ENCODE measurements around the gene CCDC92B.

Gene CCDC92B

DNA sequence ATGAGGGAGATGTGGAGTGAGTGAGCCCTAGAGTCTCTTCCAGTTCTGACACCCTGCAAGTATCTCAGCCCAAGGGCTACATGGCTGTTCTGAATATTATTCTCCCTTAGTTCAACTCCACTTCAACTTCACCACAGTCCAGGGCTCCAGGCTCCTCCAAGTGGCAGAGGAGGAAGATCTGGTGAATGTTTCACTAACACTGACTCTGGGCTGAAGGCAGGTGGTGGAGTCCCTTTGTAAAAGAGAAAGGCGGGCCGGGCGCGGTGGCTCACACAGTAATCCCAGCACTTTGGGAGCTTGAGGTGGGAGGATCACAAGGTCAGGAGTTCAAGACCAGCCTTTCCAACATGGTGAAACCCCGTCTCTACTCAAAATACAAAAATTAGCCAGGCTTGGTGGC, 13.6 kb downstream of the CCDC92B start:
- DNase-seq = no peak
- H3K27me3 ChIP-seq (replicated peaks) = no peaks in the 10 kb centered on the region
- H3K27ac ChIP-seq = no peak overlapping the region
- no peaks in the 10 kb centered on the region for H3K36me3 ChIP-seq (replicated peaks)
- TF ChIP-seq, protein P1, sequence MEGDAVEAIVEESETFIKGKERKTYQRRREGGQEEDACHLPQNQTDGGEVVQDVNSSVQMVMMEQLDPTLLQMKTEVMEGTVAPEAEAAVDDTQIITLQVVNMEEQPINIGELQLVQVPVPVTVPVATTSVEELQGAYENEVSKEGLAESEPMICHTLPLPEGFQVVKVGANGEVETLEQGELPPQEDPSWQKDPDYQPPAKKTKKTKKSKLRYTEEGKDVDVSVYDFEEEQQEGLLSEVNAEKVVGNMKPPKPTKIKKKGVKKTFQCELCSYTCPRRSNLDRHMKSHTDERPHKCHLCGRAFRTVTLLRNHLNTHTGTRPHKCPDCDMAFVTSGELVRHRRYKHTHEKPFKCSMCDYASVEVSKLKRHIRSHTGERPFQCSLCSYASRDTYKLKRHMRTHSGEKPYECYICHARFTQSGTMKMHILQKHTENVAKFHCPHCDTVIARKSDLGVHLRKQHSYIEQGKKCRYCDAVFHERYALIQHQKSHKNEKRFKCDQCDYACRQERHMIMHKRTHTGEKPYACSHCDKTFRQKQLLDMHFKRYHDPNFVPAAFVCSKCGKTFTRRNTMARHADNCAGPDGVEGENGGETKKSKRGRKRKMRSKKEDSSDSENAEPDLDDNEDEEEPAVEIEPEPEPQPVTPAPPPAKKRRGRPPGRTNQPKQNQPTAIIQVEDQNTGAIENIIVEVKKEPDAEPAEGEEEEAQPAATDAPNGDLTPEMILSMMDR (IDR thresholded peaks at IDR 0.05; ENCODE audit: low read depth, low read length, missing control alignments) = no peak
- H3K4me3 ChIP-seq (ENCODE audit: low read depth, low read length) = no peak overlapping the region
- in situ Hi-C loops (cut with HindIII; ENCODE audit: low pct_ligation_motif_present, low sequenced_read_pairs) = no loop called here

DNA sequence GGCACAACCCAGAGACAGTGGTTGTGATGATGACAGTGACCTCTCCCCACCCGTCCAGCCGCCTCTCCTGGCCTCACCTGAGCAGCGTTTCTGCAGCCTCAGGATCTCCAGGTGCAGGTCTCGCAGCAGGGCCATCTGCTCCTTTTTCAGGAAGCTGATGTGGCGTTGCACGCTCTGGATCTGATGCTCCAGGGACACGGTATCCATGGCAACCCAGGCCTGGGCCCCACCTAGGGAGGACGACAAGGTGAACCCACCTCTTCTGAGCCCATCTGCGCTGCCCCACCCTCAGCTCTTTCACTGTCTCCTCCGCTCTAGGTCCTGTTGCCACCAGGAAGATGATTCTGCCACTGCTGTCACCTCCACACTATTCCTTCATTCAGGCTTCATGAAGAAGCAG, 14.5 kb downstream of the CCDC92B start:
- Histone ChIP-seq H3K27ac (no peak overlapping the region), H3K4me3 (ENCODE audit: low read depth, low read length) (no peak overlapping the region), H3K36me3 (replicated peaks) (no peaks in the 10 kb centered on the region), H3K27me3 (replicated peaks) (no peaks in the 10 kb centered on the region)
- in situ Hi-C loops (cut with HindIII; ENCODE audit: low pct_ligation_motif_present, low sequenced_read_pairs) = no loop called here
- no peak for DNase-seq
- TF ChIP-seq, protein P1 (IDR thresholded peaks at IDR 0.05; ENCODE audit: low read depth, low read length, missing control alignments) = no peak

DNA sequence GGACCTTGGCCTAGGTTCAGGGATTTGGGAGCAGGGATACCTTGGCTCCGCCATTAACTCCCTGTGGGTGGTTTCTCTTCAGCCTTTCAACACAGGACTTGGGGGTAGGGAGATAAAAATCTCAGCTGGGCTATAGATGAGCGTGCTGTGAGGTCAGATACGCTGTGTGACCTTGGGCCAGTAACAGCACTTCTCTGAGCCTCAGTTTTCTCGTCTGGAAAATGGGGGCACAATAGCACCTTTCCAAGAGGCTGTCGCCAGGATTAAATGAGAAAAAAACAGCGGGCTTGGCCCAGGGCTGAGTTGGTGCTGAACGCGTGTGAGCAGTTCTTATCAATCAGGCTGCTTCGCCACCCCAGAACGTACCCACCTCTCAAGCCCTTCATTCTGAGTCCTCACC, 17.6 kb downstream of the CCDC92B start:
- H3K27ac ChIP-seq = no peak overlapping the region
- DNase-seq = no peak
- no peak overlapping the region for H3K4me3 ChIP-seq (ENCODE audit: low read depth, low read length)
- in situ Hi-C loops (cut with HindIII; ENCODE audit: low pct_ligation_motif_present, low sequenced_read_pairs) = no loop called here
- peaks cover 2% of the 10 kb centered on the region for H3K27me3 ChIP-seq (replicated peaks)
- TF ChIP-seq, protein P1 (IDR thresholded peaks at IDR 0.05; ENCODE audit: low read depth, low read length, missing control alignments) = no peak
- H3K36me3 ChIP-seq (replicated peaks) = no peaks in the 10 kb centered on the region

DNA sequence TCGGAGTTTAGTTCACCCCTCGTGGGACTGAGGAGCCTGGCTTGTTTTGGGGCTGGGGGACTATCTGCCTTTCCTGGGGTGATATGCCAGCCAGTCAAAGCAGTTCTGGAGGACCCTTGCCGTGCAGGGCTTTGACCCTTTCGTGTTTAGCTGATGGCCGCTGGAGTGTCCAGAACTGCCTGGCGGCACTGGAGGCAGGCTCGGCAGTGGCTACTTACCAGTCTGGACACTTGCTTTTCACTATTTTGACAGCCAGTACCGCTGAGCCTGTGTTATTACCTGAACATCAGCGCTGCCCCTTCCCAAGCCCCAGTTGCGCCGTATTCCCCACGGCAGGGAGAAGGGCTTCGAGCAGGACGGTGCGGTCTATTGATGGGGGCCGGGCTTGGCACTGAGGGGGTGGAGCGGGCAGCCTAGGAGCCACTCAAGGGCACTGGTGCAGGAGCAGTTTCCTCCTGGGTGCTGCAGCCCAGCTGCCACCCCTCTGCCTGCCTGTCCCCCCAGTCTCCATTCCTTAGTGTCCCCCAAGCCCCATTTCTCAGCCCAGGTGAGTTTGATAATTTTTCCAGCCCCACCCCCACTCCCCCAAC, 18.6 kb downstream of the CCDC92B start:
- TF ChIP-seq, protein P1 (IDR thresholded peaks at IDR 0.05; ENCODE audit: low read depth, low read length, missing control alignments) = no peak
- DNase-seq = no peak
- in situ Hi-C loops (cut with HindIII; ENCODE audit: low pct_ligation_motif_present, low sequenced_read_pairs) = no loop called here
- peaks cover 2% of the 10 kb centered on the region for H3K27me3 ChIP-seq (replicated peaks)
- no peak overlapping the region for H3K4me3 ChIP-seq (ENCODE audit: low read depth, low read length)
- no peaks in the 10 kb centered on the region for H3K36me3 ChIP-seq (replicated peaks)
- H3K27ac ChIP-seq = no peak overlapping the region

DNA sequence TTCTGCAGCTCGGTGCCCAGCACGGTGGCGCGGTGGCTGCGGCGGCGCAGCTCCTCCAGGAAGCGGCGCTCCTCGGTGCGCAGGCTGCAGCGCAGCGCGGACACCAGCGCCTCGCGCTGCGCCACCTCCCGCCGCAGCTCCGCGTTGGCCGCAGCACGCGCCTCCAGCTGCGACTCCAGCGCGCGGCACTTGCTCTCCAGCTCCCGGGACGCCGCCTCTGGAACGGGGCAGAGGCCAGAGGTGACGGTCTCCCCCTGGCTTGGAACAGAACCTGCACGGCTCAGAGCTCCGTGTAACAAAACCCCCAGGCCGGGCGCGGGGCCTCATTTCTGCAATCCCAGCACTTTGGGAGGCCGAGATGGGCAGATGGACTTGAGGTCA, 24.7 kb downstream of the CCDC92B start:
- Histone ChIP-seq H3K27ac (no peak overlapping the region), H3K4me3 (ENCODE audit: low read depth, low read length) (no peak overlapping the region), H3K27me3 (replicated peaks) (peaks cover 22% of the 10 kb centered on the region), H3K36me3 (replicated peaks) (no peaks in the 10 kb centered on the region)
- TF ChIP-seq, protein P1 (IDR thresholded peaks at IDR 0.05; ENCODE audit: low read depth, low read length, missing control alignments) = no peak
- DNase-seq = no peak
- in situ Hi-C loops (cut with HindIII; ENCODE audit: low pct_ligation_motif_present, low sequenced_read_pairs) = no loop called here

Data from brain microvascular endothelial cell (primary cell).